GM21381 (cell line): ENCODE measurements around the gene ROBO2.

ENCODE experiments used
- ATAC-seq: cut with Tn5 transposase; IDR thresholded peaks from one replicate; pipeline ENCODE4 v1.9.1; 2021; ENCODE audit warnings: mild to moderate bottlenecking, moderate library complexity; ENCODE audit not compliant: unreplicated experiment

The ROBO2 gene

GRCh38 chr3:77096966-77097890, 57.3 kb downstream of the ROBO2 start:
- ATAC-seq = no peak

GRCh38 chr3:77102951-77103769, 63.3 kb downstream of the ROBO2 start:
- no peak for ATAC-seq

- no peak for ATAC-seq
These were observed 82.8 kb downstream of the ROBO2 start for GRCh38 chr3:77122652-77123051.

- ATAC-seq = no peak
These were observed 86.1 kb downstream of the ROBO2 start for GRCh38 chr3:77125966-77126365.

GRCh38 chr3:77134769-77135168, 94.9 kb downstream of the ROBO2 start:
- ATAC-seq = no peak

GRCh38 chr3:77137559-77137958, 97.7 kb downstream of the ROBO2 start:
- ATAC-seq = no peak

- no peak for ATAC-seq
These were observed 99.7 kb downstream of the ROBO2 start for GRCh38 chr3:77139624-77140023.

GRCh38 chr3:77141423-77141822, 101.5 kb downstream of the ROBO2 start:
- no peak for ATAC-seq

- no peak for ATAC-seq
These were observed 102.7 kb downstream of the ROBO2 start for GRCh38 chr3:77142578-77142977.

GRCh38 chr3:77146004-77146403, 106.1 kb downstream of the ROBO2 start:
- ATAC-seq = no peak

GRCh38 chr3:77147836-77148578, 108.1 kb downstream of the ROBO2 start:
- ATAC-seq = no peak

- no peak for ATAC-seq
These were observed 109.5 kb downstream of the ROBO2 start for GRCh38 chr3:77149382-77149781.

GRCh38 chr3:77150028-77150427, 110.1 kb downstream of the ROBO2 start:
- ATAC-seq = no peak

GRCh38 chr3:77150759-77151158, 110.9 kb downstream of the ROBO2 start:
- ATAC-seq = no peak

GRCh38 chr3:77158730-77159581, 119.1 kb downstream of the ROBO2 start:
- no peak for ATAC-seq

- ATAC-seq = no peak
These were observed 121.1 kb downstream of the ROBO2 start for GRCh38 chr3:77160931-77161497.

GRCh38 chr3:77169823-77170222, 129.9 kb downstream of the ROBO2 start:
- no peak for ATAC-seq

- ATAC-seq = no peak
These were observed 131.1 kb downstream of the ROBO2 start for GRCh38 chr3:77171026-77171425.

GRCh38 chr3:77179762-77180161, 139.9 kb downstream of the ROBO2 start:
- ATAC-seq = no peak

- no peak for ATAC-seq
These were observed 142.4 kb downstream of the ROBO2 start for GRCh38 chr3:77182341-77182740.
